H1 (cell line): ENCODE measurements around the gene STEEP1. TPM values are rescaled to one million over a fixed set of nuclear protein-coding genes. Genes with fewer than 3 reads are reported as not detected.

Source experiments
- CTCF ChIA-PET: fragments of 300-600 bp; sonication (Branson Sonifier 250); formaldehyde crosslinking; loops from one replicate; lab custom pipeline; 2021; ENCODE audit not compliant: partially characterized antibody; lab: Charles Lee
- POLR2A ChIA-PET: fragments of 300-600 bp; sonication (Branson Sonifier 250); formaldehyde crosslinking; loops from one replicate; lab custom pipeline; 2021; ENCODE audit warnings: inconsistent platforms; ENCODE audit not compliant: partially characterized antibody; lab: Charles Lee
- DNase-seq, 2 experiments: peaks; one replicate each; pipeline versions ENCODE4 v3.0.0 to v3.0.0-alpha.2; 2010 to 2022; ENCODE audit warnings: low spot score in 2 of 2, low read depth in 1 of 2, mixed read lengths in 1 of 2
- FAIRE-seq: peaks from 2 replicates; lab custom pipeline; 2011; peaks lifted over from hg19 to GRCh38; lab: Jason Lieb, UNC
- H2AFZ ChIP-seq: 2 replicates; pipeline ENCODE4 v1.8.1; 2012; ENCODE audit warnings: low read length, inconsistent platforms
- H2AK5ac ChIP-seq: 2 replicates; pipeline ENCODE4 v1.6.1; 2013; ENCODE audit warnings: low read depth, low read length
- H2BK120ac ChIP-seq: replicated peaks from 2 replicates; pipeline ENCODE3; 2013; ENCODE audit warnings: low read depth, low read length, inconsistent platforms
- H2BK12ac ChIP-seq: 2 replicates; pipeline ENCODE4 v1.6.1; 2013; ENCODE audit warnings: low read depth, low read length
- H2BK15ac ChIP-seq: 2 replicates; pipeline ENCODE4 v1.6.1; 2013; ENCODE audit warnings: low read length
- H2BK20ac ChIP-seq: 2 replicates; pipeline ENCODE4 v1.6.1; 2013; ENCODE audit warnings: low read length
- H2BK5ac ChIP-seq: 2 replicates; pipeline ENCODE4 v1.6.1; 2013; ENCODE audit warnings: low read depth, low read length
- H3K14ac ChIP-seq: 2 replicates; pipeline ENCODE4 v1.6.1; 2013; ENCODE audit warnings: inconsistent platforms; ENCODE audit not compliant: insufficient read length
- H3K18ac ChIP-seq: 2 replicates; pipeline ENCODE4 v1.6.1; 2013; ENCODE audit warnings: low read length; ENCODE audit errors: extremely low read depth
- H3K23ac ChIP-seq: 2 replicates; pipeline ENCODE4 v1.6.1; 2013; ENCODE audit warnings: inconsistent platforms; ENCODE audit not compliant: insufficient read length
- H3K23me2 ChIP-seq: 2 replicates; pipeline ENCODE4 v1.6.1; 2013; ENCODE audit warnings: low read depth, low read length
- H3K27ac ChIP-seq: 2 replicates; pipeline ENCODE4 v1.6.1; 2011; ENCODE audit warnings: low read depth, low read length, inconsistent platforms
- H3K27me3 ChIP-seq, 4 experiments: replicated peaks in 1 of 4; 1 replicate in 1 of 4; 2 replicates in 3 of 4; pipeline versions ENCODE4 v1.6.1 to v1.8.1; 2011 to 2013; ENCODE audit warnings: low read length in 3 of 4, mild to moderate bottlenecking in 3 of 4, inconsistent platforms in 2 of 4, mixed read lengths in 2 of 4, moderate library complexity in 1 of 4; ENCODE audit not compliant: control insufficient read depth in 3 of 4, insufficient read depth in 3 of 4; ENCODE audit errors: extremely low read depth in 1 of 4
- H3K36me3 ChIP-seq, 4 experiments: 2 replicates each; pipeline versions ENCODE4 v1.6.1 to v1.8.1; 2011 to 2013; ENCODE audit warnings: mild to moderate bottlenecking in 4 of 4, low read length in 3 of 4, moderate library complexity in 2 of 4, control low read depth in 1 of 4, inconsistent platforms in 1 of 4; ENCODE audit not compliant: insufficient read depth in 4 of 4, control insufficient read depth in 2 of 4
- H3K4ac ChIP-seq: replicated peaks from 2 replicates; pipeline ENCODE3; 2013; ENCODE audit warnings: low read length, low read depth, mixed read lengths, inconsistent platforms; ENCODE audit not compliant: insufficient read length
- H3K4me1 ChIP-seq, 4 experiments: replicated peaks in 1 of 4; 1 replicate in 1 of 4; 2 replicates in 3 of 4; pipeline versions ENCODE4 v1.6.1 to v1.8.1; 2011 to 2013; ENCODE audit warnings: low read length in 3 of 4, inconsistent platforms in 2 of 4, mixed read lengths in 1 of 4; ENCODE audit not compliant: insufficient read depth in 4 of 4, control insufficient read depth in 3 of 4
- H3K4me2 ChIP-seq, 2 experiments: 2 replicates each; pipeline versions ENCODE4 v1.6.1 to v1.8.1; 2011 to 2013; ENCODE audit warnings: low read depth in 2 of 2, low read length in 2 of 2, control low read depth in 1 of 2, inconsistent platforms in 1 of 2, mild to moderate bottlenecking in 1 of 2; ENCODE audit not compliant: insufficient read depth in 1 of 2
- H3K4me3 ChIP-seq, 4 experiments: fragments of 200-600, 300-600 bp in 1 of 4; sonication (generic), shearing (Covaris generic), sonication (Bioruptor Twin) in 1 of 4; 2 replicates each; pipeline versions ENCODE4 v1.5.1 to v1.8.1; 2011 to 2016; ENCODE audit warnings: low read length in 4 of 4, low read depth in 3 of 4, control low read depth in 2 of 4, inconsistent platforms in 2 of 4, mild to moderate bottlenecking in 2 of 4, mixed read lengths in 1 of 4, moderate library complexity in 1 of 4; ENCODE audit not compliant: insufficient read depth in 2 of 4; ENCODE audit errors: extremely low read depth in 1 of 4
- H3K56ac ChIP-seq: replicated peaks from 2 replicates; pipeline ENCODE3; 2013; ENCODE audit warnings: low read depth, mild to moderate bottlenecking, mixed read lengths, low read length, inconsistent platforms; ENCODE audit not compliant: insufficient read length
- H3K79me1 ChIP-seq: 2 replicates; pipeline ENCODE4 v1.6.1; 2013; ENCODE audit warnings: low read depth, low read length, control low read depth
- H3K79me2 ChIP-seq, 2 experiments: 2 replicates each; pipeline versions ENCODE4 v1.6.1 to v1.8.1; 2012 to 2013; ENCODE audit warnings: low read length in 2 of 2, mild to moderate bottlenecking in 2 of 2, inconsistent platforms in 1 of 2; ENCODE audit not compliant: insufficient read depth in 2 of 2, control insufficient read depth in 1 of 2
- H3K9ac ChIP-seq, 4 experiments: replicated peaks in 1 of 4; 1 replicate in 1 of 4; 2 replicates in 3 of 4; pipeline versions ENCODE4 v1.6.1 to v1.8.1; 2011 to 2013; ENCODE audit warnings: low read depth in 3 of 4, low read length in 3 of 4, control low read depth in 2 of 4, mild to moderate bottlenecking in 2 of 4, moderate library complexity in 2 of 4, inconsistent platforms in 1 of 4; ENCODE audit errors: extremely low read depth in 1 of 4
- H3K9me3 ChIP-seq, 2 experiments: 2 replicates each; pipeline versions ENCODE4 v1.6.1 to v1.8.1; 2012 to 2013; ENCODE audit warnings: mild to moderate bottlenecking in 2 of 2, moderate library complexity in 2 of 2, control low read depth in 1 of 2, inconsistent platforms in 1 of 2, low read depth in 1 of 2, low read length in 1 of 2, mixed read lengths in 1 of 2; ENCODE audit not compliant: insufficient read depth in 2 of 2
- H4K20me1 ChIP-seq, 2 experiments: replicated peaks in 1 of 2; 2 replicates each; pipeline versions ENCODE3 to v1.8.1; 2011 to 2013; ENCODE audit warnings: inconsistent platforms in 2 of 2, low read length in 2 of 2, mild to moderate bottlenecking in 1 of 2; ENCODE audit not compliant: insufficient read depth in 2 of 2, control insufficient read depth in 1 of 2
- H4K5ac ChIP-seq: 2 replicates; pipeline ENCODE4 v1.6.1; 2013; ENCODE audit warnings: low read length, low read depth, mixed read lengths, inconsistent platforms; ENCODE audit not compliant: insufficient read length
- H4K8ac ChIP-seq: 2 replicates; pipeline ENCODE4 v1.8.0; 2013; ENCODE audit warnings: mild to moderate bottlenecking, moderate library complexity, low read length, inconsistent platforms; ENCODE audit not compliant: insufficient read depth; ENCODE audit errors: extremely low read depth
- H4K91ac ChIP-seq: replicated peaks from 2 replicates; pipeline ENCODE3; 2013; ENCODE audit warnings: low read length, mixed read lengths, inconsistent platforms; ENCODE audit not compliant: insufficient read length
- RAD21 ChIP-seq, 2 experiments: IDR thresholded peaks in 1 of 2; conservative IDR thresholded peaks in 1 of 2; 2 replicates each; pipeline ENCODE4 v1.6.1; 2011; ENCODE audit warnings: low read depth in 2 of 2, low read length in 2 of 2, improper control_type of control experiment in 1 of 2, inconsistent platforms in 1 of 2, mild to moderate bottlenecking in 1 of 2, moderate library complexity in 1 of 2
- SP4 ChIP-seq: IDR thresholded peaks from 2 replicates; pipeline ENCODE4 v1.6.1; 2012; ENCODE audit warnings: low read length, inconsistent platforms
- SRF ChIP-seq: IDR thresholded peaks from 2 replicates; pipeline ENCODE4 v1.6.1; 2011; ENCODE audit warnings: mild to moderate bottlenecking, low read depth, low read length, moderate library complexity
- whole genome bisulfite sequencing, 2 experiments: shearing (Covaris generic) in 1 of 2; methylation state at CpG; one replicate each; pipeline versions ENCODE4 v1.1.6 to v1.1.7; 2013 to 2015; ENCODE audit warnings: low lambda C conversion rate in 2 of 2, mixed read lengths in 2 of 2, inconsistent platforms in 1 of 2, low coverage in 1 of 2, missing lambda C conversion rate in 1 of 2; ENCODE audit not compliant: insufficient replicate concordance in 2 of 2, insufficient coverage in 1 of 2, insufficient read length in 1 of 2; ENCODE audit errors: extremely low coverage in 1 of 2, missing lambda C conversion rate in 1 of 2; 5-methylcytosine and 5-hydroxymethylcytosine counted together
- polyA plus RNA-seq, 7 experiments: library from polyadenylated mRNA; depleted of rRNA in 3 of 7; stranded (reverse) in 5 of 7; unstranded in 2 of 7; fragments of >200 nt in 5 of 7; fragments of 200-250 nt in 2 of 7; gene quantifications; 1 replicate in 5 of 7; 2 replicates in 1 of 7; 4 replicates in 1 of 7; pipeline versions ENCODE4 v1.2.1 to v1.2.3, GENCODE V29; 2011 to 2013; ENCODE audit warnings: missing spikeins in 2 of 7, mixed read lengths in 2 of 7
- total RNA-seq: library from RNA; stranded (reverse); fragmentation: NEBNext Ultra II Directional; extraction: Animal tissue kit (Norgen Biotek cat#: 25700); gene quantifications from 2 replicates; pipeline ENCODE4 v1.2.1, GENCODE V29; 2021
- TF ChIP-seq, protein P1 (sequence below), 3 experiments: IDR thresholded peaks; 1 replicate in 2 of 3; 2 replicates in 1 of 3; pipeline versions ENCODE4 v1.5.1 to v1.6.1; 2011; ENCODE audit warnings: low read length in 3 of 3, mild to moderate bottlenecking in 3 of 3, inconsistent platforms in 2 of 3, low read depth in 1 of 3, moderate library complexity in 1 of 3; ENCODE audit not compliant: insufficient read depth in 1 of 3; ENCODE audit errors: control extremely low read depth in 1 of 3

Gene STEEP1
- total and polyA plus RNA-seq, 2 of the 8 experiments (the other 6 are each of a cell fraction or from before 2014, with no cell fraction given): 9.2 to 29.7 TPM

DNA sequence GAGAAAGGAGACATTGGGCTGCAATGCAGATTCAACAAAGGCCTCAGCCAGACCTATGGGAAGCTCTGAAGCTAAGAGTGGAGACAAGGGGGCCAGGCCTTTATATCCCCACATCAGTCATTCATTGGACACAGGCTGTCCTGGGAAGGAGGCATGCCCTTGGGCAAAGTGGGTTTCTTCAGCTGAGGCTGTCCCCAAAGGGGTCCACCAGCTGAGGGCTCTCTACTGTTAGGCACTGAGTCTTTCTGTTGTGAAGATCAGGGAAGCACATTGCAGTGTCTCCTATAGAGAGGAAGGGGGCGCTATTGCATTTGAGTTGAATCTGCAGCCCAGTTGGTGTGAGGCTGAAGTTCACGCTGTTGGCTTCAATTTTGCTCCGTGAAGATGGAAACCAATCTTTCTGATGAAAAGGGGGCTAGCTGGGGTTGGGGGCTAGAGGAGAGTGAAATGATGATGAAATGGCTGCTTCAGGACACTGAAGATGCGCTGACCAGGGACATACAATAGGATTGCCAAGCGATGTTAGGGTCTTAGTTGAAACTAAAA is 49.0 kb downstream of the STEEP1 start:
- FAIRE-seq: peak; percentile 94

More for the DNA sequence above, 49.0 kb downstream of the STEEP1 start:
- no peaks in the 10 kb centered on the region for H3K79me1 ChIP-seq
- ChIA-PET CTCF (interaction anchor here (0.6 to 1.9 kb wide), 29 partner anchors 9 to 1070 kb away, joined by 3 to 9 read pairs (median 4); partner anchors contain the start of genes SOWAHD and STEEP1), POLR2A (interaction anchor here (1.0 kb wide), 1 partner anchor 59 kb away, joined by 3 read pairs; the partner anchor contains the start of gene UBE2A)
- no peak overlapping the region for H3K4me2 ChIP-seq
- no peak overlapping the region for H2BK20ac ChIP-seq
- H3K4me3 ChIP-seq: no peak overlapping the region
- no peak overlapping the region for H3K14ac ChIP-seq
- H3K4ac ChIP-seq: no peak overlapping the region
- H4K5ac ChIP-seq: no peak overlapping the region
- 29% methylated on average over 5 of the region's 5 CpGs; no CpG with 5 or more reads in 1 of the 2 experiments for WGBS, 2 experiments
- no peak overlapping the region for H2BK15ac ChIP-seq
- H2AFZ ChIP-seq: peak overlapping the region; percentile 81; the same call in 1 of the 2 replicates
- no peak overlapping the region for H3K23ac ChIP-seq
- H4K91ac ChIP-seq: no peak overlapping the region
- no peak overlapping the region for H2BK5ac ChIP-seq
- no peak overlapping the region for H3K27ac ChIP-seq
- no peaks in the 10 kb centered on the region for H3K36me3 ChIP-seq
- H4K20me1 ChIP-seq: no peaks in the 10 kb centered on the region
- no peak overlapping the region for H3K18ac ChIP-seq
- H3K9me3 ChIP-seq: no peaks in the 10 kb centered on the region
- H3K9ac ChIP-seq: no peak overlapping the region
- H2AK5ac ChIP-seq: no peak overlapping the region
- no peaks in the 10 kb centered on the region for H3K79me2 ChIP-seq
- no peaks in the 10 kb centered on the region for H3K4me1 ChIP-seq
- TF ChIP-seq RAD21 (IDR thresholded peaks at IDR 0.05 in 1 of 2, conservative IDR thresholded peaks at IDR 0.05 in 1 of 2; ENCODE audit: low read depth in 2 of 2, low read length in 2 of 2): peak; percentile 83 to 85
- no peak for TF ChIP-seq SRF
- no peak for TF ChIP-seq SP4
- TF ChIP-seq, protein P1, sequence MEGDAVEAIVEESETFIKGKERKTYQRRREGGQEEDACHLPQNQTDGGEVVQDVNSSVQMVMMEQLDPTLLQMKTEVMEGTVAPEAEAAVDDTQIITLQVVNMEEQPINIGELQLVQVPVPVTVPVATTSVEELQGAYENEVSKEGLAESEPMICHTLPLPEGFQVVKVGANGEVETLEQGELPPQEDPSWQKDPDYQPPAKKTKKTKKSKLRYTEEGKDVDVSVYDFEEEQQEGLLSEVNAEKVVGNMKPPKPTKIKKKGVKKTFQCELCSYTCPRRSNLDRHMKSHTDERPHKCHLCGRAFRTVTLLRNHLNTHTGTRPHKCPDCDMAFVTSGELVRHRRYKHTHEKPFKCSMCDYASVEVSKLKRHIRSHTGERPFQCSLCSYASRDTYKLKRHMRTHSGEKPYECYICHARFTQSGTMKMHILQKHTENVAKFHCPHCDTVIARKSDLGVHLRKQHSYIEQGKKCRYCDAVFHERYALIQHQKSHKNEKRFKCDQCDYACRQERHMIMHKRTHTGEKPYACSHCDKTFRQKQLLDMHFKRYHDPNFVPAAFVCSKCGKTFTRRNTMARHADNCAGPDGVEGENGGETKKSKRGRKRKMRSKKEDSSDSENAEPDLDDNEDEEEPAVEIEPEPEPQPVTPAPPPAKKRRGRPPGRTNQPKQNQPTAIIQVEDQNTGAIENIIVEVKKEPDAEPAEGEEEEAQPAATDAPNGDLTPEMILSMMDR (IDR thresholded peaks at IDR 0.05; ENCODE audit: control extremely low read depth in 1 of 3, insufficient read depth in 1 of 3, low read depth in 1 of 3, low read length in 3 of 3): peak; percentile 21 to 84 (median 81)
- no peak overlapping the region for H4K8ac ChIP-seq
- H2BK120ac ChIP-seq: no peak overlapping the region
- no peak overlapping the region for H3K56ac ChIP-seq
- DNase-seq: peak in 1 of 2 experiments; percentile 43
- no peak overlapping the region for H2BK12ac ChIP-seq
- H3K27me3 ChIP-seq: no peaks in the 10 kb centered on the region
- no peaks in the 10 kb centered on the region for H3K23me2 ChIP-seq
